CD4-positive, alpha-beta T cell treated with Interleukin-21 for 1 hour (primary cell): Measurements from ENCODE around the gene CISH.

ENCODE experiments used
- DNase-seq: peaks from one replicate; pipeline ENCODE4 v3.0.0-alpha.2; 2020

The CISH gene

GRCh38 chr3:50592568-50592967 is 19.0 kb downstream of the CISH start:
- no peak for DNase-seq

- no peak for DNase-seq
Observed at GRCh38 chr3:50591196-50591741, 20.3 kb downstream of the CISH start.

- no peak for DNase-seq
Observed at GRCh38 chr3:50588759-50589433, 22.7 kb downstream of the CISH start.

- peak; percentile 71 for DNase-seq
Observed at GRCh38 chr3:50587806-50588758, 23.5 kb downstream of the CISH start.

GRCh38 chr3:50587373-50587772 is 24.2 kb downstream of the CISH start:
- DNase-seq: no peak

- no peak for DNase-seq
Observed at GRCh38 chr3:50586763-50587070, 24.9 kb downstream of the CISH start.

GRCh38 chr3:50585919-50586762 is 25.4 kb downstream of the CISH start:
- DNase-seq: no peak

GRCh38 chr3:50584391-50584790 is 27.2 kb downstream of the CISH start:
- no peak for DNase-seq

- no peak for DNase-seq
Observed at GRCh38 chr3:50583897-50584296, 27.7 kb downstream of the CISH start.

GRCh38 chr3:50582083-50582482 is 29.5 kb downstream of the CISH start:
- DNase-seq: no peak

GRCh38 chr3:50581459-50581842 is 30.1 kb downstream of the CISH start:
- DNase-seq: no peak

- DNase-seq: peak; percentile 28
Observed at GRCh38 chr3:50580683-50581458, 30.7 kb downstream of the CISH start.

GRCh38 chr3:50577348-50577747 is 34.2 kb downstream of the CISH start:
- no peak for DNase-seq

- no peak for DNase-seq
Observed at GRCh38 chr3:50575372-50575771, 36.2 kb downstream of the CISH start.

- peak; percentile 35 for DNase-seq
Observed at GRCh38 chr3:50574444-50574831, 37.1 kb downstream of the CISH start.

- DNase-seq: peak; percentile 81
Observed at GRCh38 chr3:50573566-50574443, 37.8 kb downstream of the CISH start.

GRCh38 chr3:50572801-50573371 is 38.7 kb downstream of the CISH start:
- peak; percentile 25 for DNase-seq

GRCh38 chr3:50572158-50572557 is 39.4 kb downstream of the CISH start:
- peak; percentile 87 for DNase-seq

GRCh38 chr3:50571486-50571885 is 40.1 kb downstream of the CISH start:
- no peak for DNase-seq

GRCh38 chr3:50570508-50571279 is 40.9 kb downstream of the CISH start:
- no peak for DNase-seq
